H54 (cell line): ENCODE results near the gene CEP192.
A peak's percentile ranks its signal among the peaks of the same experiment; 100 is the strongest.

ENCODE experiments used
- DNase-seq: peaks from one replicate; pipeline ENCODE4 v3.0.0; 2011; ENCODE audit warnings: low spot score, mixed read lengths; ENCODE audit not compliant: insufficient read length
- FAIRE-seq: peaks from 3 replicates; lab custom pipeline; 2011; peaks lifted over from hg19 to GRCh38; lab: Jason Lieb, UNC
- POLR2A ChIP-seq: IDR thresholded peaks from 2 replicates; pipeline ENCODE4 v1.6.1; 2011; ENCODE audit warnings: low read depth, mild to moderate bottlenecking, low read length

Gene CEP192

DNA sequence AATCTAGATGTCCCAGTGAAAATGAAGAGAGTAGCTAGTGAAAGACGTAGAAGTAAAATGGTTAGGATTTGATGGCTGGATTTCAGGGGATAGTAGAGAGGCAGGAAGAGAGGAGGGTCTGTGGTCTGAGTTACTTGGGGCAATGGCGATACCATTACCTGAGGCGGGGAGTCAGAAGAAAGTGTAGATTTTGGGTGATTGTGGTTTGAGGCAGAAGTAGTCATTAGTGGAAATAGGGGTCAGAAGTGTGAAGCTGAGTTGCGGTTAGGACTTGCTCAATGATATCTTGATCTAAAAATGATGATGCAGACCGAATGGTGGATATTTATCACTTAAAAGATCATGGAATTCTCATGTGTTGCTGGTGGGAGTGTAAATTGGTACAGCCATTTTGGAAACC lies 41.0 kb downstream of the CEP192 start:
- DNase-seq: no peak
- no peak for FAIRE-seq
- TF ChIP-seq POLR2A: no peak

DNA sequence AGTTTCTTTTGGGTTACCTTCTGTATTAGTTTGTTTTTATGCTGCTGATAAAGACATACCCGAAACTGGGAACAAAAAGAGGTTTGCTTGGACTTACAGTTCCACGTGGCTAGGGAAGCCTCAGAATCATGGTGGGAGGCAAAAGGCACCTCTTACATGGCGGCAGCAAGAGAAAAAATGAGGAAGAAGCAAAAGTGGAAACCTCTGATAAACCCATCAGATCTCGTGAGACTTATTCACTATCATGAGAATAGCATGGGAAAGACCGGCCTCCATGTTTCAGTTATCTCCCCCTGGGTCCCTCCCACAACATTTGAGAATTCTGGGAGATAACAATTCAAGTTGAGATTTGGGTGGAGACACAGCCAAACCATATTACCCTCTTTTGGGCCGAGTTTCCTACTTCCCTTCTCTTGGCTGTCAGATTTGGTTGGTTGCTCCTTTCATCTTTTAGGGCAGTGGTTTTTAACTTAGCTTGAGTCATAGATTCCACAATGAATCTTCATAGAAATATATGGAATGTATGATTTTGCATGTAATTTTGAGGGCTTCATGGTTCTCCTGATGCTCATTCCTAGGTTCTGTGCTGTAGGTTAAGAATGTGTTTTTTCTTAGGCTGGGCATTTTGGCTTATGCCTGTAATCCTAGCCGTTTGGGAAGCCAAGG lies 44.2 kb downstream of the CEP192 start:
- TF ChIP-seq POLR2A: no peak
- FAIRE-seq: no peak
- no peak for DNase-seq

DNA sequence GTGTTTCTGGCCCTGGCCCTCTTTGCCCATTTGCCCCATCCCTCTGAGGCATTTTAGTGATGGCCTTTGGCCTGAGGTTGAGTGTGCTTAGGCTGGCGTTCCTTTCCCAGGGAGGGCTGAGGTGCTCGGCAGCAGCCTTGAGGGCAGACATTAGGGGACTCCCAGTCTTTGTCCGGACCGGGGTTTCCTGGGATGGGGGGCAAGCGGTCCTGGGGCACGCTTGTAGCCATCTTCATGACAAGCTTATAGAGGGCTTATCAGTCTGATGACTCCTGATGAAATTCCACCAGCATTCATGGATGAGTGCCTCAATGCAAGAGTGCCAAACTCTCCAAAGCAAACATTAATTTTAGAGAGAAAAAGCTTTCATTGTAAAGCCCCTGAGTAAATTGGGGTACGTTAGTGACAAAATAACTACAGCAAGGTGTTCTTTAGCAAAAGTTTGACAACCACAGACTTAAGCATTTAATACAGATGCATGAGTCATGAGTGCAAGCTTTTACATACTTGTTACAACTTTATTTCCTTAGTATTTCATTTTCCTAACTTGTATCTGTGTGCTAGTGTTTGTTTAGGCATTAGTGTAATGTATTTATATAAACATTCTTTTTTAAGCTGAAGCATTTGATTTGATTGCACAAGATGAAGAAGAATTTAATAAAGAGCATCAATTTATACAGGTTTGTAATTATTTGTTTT lies 45.6 kb downstream of the CEP192 start:
- FAIRE-seq: no peak
- TF ChIP-seq POLR2A: no peak
- DNase-seq: no peak

DNA sequence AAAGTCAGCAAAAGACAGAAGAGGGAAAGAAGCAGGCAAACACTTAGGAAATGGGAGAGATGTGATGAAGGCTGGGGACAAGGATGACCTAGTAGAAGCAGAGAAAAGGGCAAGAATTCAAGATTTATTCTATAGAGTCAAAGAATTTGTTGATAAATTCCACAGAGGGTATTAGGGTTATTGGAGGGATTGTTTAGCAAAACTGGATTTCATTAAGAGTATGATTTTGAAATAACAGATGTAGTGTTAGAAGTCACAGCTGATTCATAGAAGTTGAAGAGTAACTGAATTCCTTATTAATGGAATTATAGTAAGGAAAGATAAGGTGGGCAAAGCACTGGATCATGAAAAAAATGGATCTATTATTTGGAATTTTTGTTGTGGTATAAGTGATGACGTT lies 48.6 kb downstream of the CEP192 start:
- no peak for TF ChIP-seq POLR2A
- no peak for DNase-seq
- FAIRE-seq: no peak

DNA sequence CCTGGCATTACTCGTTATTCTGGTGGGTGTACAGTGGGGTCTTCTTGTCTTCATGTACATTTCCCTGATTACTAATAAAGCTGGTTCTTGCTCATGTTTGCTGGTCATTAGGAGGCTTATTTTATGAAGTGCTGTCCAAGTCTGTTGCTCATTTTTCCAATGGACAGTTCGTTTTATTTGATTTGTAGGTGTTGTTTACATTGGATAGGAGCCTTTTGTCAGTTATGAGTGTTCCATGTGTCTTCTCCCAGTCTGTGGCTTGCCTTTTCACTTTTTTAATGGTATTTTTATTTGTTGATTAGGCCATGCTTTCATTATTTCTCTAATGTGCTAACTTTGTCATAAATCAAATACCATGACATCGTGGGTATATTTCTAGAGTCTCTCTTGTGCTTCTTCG lies 51.9 kb downstream of the CEP192 start:
- no peak for DNase-seq
- FAIRE-seq: no peak
- no peak for TF ChIP-seq POLR2A

DNA sequence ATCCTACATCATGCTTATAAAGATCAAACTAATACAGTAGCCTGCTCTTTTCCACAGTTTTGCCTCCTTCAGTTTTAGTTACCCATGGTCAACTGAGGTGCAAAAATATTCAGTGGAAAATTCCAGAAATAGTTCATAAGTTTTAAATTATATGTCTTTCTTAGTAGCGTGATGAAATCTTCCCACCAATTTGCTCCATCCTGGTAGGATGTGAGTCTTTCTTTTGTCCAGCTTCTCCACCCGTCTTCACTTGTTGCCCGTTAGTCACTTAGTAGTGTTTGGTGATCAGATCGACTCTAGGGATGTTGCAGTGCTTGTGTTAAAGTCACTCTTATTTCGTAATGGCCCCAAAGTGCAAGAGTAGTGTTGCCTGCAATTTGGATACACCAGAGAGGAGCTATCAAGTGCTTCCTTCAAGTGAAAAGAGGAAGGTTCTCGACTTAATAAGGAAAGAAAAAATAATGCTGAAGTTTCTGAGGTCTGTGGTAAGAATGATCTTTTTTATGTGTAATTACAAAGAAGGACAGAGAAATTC lies 57.0 kb downstream of the CEP192 start:
- DNase-seq (no peak), FAIRE-seq (no peak)
- TF ChIP-seq POLR2A: no peak

DNA sequence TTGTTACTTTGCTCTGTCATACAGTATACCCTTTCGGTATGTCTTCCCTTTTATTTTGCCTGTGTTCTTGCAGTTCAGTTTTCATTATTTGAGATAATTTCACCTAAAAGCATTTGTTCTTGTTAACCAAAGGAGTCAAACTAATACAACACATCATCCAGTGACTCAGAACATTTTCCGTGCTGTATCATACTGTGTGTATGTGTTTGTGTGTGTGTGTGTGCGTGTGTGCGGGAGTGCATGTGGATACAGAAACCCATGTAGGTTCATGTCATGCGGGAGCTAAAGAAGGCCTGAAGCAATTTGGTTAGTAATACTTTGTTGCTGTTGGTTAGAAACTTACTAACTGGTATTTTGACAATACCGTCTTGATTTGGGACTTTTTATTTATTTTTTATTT lies 60.0 kb downstream of the CEP192 start:
- no peak for TF ChIP-seq POLR2A
- no peak for DNase-seq
- peak; percentile 6 for FAIRE-seq

DNA sequence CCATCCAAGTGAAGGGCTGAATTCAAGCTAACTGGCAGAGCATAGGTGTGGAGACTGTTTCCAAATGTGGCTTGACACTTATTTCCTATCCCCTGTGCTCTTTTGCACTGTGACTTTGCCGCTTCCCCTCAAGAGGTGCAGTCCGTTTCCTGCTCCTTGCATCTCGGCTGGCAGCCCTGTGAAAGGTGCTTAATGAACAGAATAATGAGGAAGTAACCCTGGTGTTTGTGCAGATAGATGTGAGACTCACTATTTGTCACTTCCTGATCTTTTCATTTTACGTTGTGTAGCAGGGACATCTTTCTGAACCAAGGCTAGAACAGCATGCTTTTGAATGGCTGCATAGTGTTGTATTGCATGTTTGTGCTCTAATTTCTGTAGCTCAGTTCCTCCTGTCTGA lies 60.8 kb downstream of the CEP192 start:
- no peak for DNase-seq
- TF ChIP-seq POLR2A: no peak
- no peak for FAIRE-seq

DNA sequence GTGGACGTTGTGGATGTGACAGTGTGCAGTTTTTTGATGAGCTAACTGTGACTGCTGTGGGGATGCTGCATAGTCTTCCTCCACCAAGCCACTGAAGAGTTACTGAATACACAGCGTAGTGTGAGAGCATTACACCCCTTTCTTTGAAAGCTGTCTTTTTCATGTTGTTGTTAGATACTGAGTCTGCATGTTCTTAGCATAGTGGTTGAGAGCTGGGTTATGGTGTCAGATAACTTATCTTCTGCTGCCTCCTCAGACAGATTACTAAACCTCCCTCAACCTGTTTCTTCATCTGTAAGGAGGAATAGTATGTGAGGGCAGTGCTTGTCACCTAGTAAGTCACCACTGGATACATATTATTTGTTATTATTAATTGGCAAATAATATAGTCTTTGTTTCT lies 63.2 kb downstream of the CEP192 start:
- DNase-seq (no peak), FAIRE-seq (no peak)

DNA sequence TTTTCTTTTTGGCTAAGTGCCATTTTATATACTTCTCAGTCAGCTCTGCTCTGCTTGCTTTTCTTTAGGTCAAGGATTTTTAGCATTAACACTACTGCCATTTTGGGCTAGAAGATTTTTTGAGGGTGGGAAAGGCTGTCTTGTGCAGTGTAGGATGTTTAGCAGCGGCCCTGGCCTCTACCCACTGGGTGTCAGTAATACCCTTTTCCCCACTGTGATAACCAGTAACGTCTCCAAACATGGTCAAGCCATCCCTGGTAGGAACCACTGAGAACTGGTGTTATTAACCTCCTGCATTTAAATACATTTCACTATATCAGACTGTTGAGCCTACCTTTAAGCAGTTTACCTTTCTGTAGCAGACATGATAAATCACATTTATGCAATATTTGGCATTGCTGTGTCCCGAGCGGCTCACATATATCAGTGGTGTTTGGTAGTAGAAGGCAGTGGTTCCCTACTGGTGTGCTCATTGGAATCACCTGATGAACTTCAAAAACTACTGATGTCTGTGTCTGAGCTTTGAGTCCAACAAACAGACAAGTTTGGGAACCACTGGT lies 70.5 kb downstream of the CEP192 start:
- FAIRE-seq: no peak
- DNase-seq: no peak
- no peak for TF ChIP-seq POLR2A

More for the DNA sequence above, 63.2 kb downstream of the CEP192 start:
- no peak for TF ChIP-seq POLR2A

DNA sequence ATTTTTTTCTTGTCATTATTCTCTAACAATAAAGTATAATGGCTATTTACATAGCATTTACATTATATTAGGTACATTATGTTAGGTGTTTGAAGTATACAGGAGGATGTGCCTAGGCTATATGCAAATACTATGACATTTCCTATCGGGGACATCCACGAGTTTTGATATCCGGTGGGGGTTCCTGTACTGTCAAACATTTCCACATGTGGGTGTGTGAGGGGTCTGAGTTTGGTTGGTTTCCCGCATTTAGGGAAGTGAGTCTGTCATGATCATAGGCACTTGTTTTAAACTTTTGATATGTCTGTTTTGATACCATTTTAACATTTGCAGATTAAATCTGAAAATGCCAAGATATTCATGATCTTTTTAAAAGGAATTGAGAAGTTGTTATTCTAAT lies 76.0 kb downstream of the CEP192 start:
- no peak for DNase-seq
- FAIRE-seq: no peak
- no peak for TF ChIP-seq POLR2A

DNA sequence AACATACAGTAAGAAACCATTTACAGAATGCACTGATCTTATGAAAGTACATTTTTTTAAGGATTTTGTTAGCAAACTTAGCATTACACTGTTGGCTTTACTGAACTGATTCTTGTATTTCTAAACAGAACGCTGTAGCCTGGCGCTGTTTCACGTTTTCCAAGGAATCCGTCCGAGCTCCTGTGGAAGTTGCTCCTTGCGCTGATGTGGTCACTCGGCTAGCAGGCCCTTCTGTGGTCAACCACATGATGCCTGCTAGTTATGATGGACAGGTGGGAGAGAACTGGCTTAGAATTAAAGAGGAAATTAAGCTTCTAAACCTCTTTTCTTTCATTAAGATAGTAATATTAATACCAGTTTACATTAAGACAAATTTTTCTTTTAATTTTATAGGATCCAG lies 76.8 kb downstream of the CEP192 start:
- FAIRE-seq (no peak), DNase-seq (no peak)
- no peak for TF ChIP-seq POLR2A

DNA sequence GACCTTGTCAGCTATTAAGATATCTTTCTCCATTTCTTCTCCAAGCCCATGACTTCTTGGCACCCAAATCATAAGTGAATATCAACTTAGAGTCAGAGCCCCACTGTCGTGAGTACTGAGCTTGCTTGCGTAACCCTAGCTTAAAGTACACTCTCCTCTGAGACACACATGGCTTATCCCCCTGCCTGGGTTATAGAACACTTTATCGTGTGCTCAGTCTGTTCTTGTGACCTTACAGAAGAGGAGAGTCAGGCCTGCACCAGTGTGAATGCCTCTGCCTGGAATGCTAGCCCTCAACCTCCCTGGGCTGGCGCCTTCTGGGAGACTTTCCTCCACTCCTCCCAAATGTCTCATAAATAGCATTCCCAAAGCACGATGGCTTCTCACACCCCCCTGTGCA lies 79.3 kb downstream of the CEP192 start:
- no peak for TF ChIP-seq POLR2A
- FAIRE-seq (no peak), DNase-seq (no peak)

DNA sequence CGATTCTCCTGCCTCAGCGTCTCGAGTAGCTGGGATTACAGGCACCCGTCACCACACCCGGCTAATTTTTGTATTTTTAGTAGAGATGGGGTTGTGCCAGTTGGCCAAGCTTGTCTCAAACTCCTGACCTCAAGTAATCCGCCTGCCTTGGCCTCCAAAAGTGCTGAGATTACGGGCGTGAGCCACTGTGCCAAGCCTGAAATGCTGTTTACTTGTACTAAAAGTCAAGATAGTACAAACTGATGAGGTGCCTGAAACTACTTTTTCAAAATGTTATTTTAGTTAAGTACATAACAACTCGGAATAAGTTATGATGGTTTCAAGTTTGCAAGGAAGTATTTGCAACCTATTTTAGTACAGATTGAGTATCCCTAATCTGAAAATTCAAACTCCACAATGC lies 85.7 kb downstream of the CEP192 start:
- DNase-seq: no peak
- no peak for TF ChIP-seq POLR2A

More for the DNA sequence above, 85.7 kb downstream of the CEP192 start:
- no peak for FAIRE-seq
